Immature natural killer cell (primary cell): ENCODE measurements around the gene SPOCK1. TPM values are rescaled to one million over a fixed set of nuclear protein-coding genes. Genes with fewer than 3 reads are reported as not detected.

Source experiments
- DNase-seq, 3 donors: peaks; one replicate each; pipeline ENCODE4 v3.0.0; 2022; ENCODE audit warnings: mixed read lengths in 1 of 3
- H3K27ac Mint-ChIP-seq, 6 donors: one replicate each; pipeline ENCODE4 v1.8.0; 2020; ENCODE audit warnings: mixed read lengths in 6 of 6, mild to moderate bottlenecking in 5 of 6, inconsistent platforms in 4 of 6, moderate library complexity in 3 of 6
- H3K27me3 Mint-ChIP-seq, 3 donors: one replicate each; pipeline ENCODE4 v1.8.0; 2020 to 2021; ENCODE audit warnings: low read depth in 3 of 3, mild to moderate bottlenecking in 3 of 3, mixed read lengths in 3 of 3, moderate library complexity in 3 of 3, inconsistent platforms in 1 of 3
- H3K36me3 Mint-ChIP-seq, 3 donors: one replicate each; pipeline ENCODE4 v1.8.0; 2020; ENCODE audit warnings: mixed read lengths in 3 of 3, inconsistent platforms in 2 of 3, mild to moderate bottlenecking in 2 of 3
- H3K4me1 Mint-ChIP-seq, 2 donors: one replicate each; pipeline ENCODE4 v1.8.0; 2020; ENCODE audit warnings: inconsistent platforms in 2 of 2, mild to moderate bottlenecking in 2 of 2, mixed read lengths in 2 of 2, moderate library complexity in 1 of 2
- H3K4me3 Mint-ChIP-seq, 5 donors: one replicate each; pipeline ENCODE4 v1.8.0; 2020; ENCODE audit warnings: mild to moderate bottlenecking in 5 of 5, mixed read lengths in 5 of 5, inconsistent platforms in 3 of 5, moderate library complexity in 3 of 5
- H3K9me3 Mint-ChIP-seq, 6 donors: one replicate each; pipeline ENCODE4 v1.8.0; 2020; ENCODE audit warnings: mild to moderate bottlenecking in 6 of 6, mixed read lengths in 6 of 6, inconsistent platforms in 4 of 6, moderate library complexity in 3 of 6
- polyA plus RNA-seq, 3 donors: library from polyadenylated mRNA; unstranded; fragments of 300-500 nt; fragmentation: Illumina TruSeq; gene quantifications; one replicate each; pipeline ENCODE4 v1.2.3, GENCODE V29; 2021

SPOCK1 gene
- polyA plus RNA-seq, 3 donors from 2014 or later: not detected

DNA sequence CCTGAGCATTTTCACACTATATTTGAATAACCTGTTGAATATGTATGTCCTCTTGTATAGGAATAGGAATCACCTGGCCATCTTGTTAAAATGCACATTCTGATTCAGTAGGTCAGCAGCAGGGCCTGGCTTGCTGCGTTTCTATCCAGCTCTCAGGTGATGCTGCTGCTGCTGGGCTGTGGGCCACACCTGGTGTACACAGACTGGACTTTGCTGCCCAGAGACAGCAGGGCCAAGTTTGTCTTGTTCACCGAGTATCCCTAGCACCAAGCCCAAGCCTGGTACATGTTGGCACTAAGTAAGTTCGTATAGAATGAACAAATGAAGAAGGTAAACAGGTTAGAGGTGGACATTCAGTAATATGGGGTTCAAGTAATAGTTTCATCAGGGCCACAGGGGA, 151.3 kb downstream of the SPOCK1 start:
- Mint-ChIP-seq H3K36me3 (no peaks in the 10 kb centered on the region), H3K27ac (no peak overlapping the region), H3K9me3 (peaks cover 0 to 4% (median 0%) of the 10 kb centered on the region in 6 donors), H3K4me3 (no peak overlapping the region), H3K4me1 (no peaks in the 10 kb centered on the region), H3K27me3 (peaks cover 0 to 2% (median 2%) of the 10 kb centered on the region in 3 donors)
- DNase-seq: no peak

- H3K27me3 Mint-ChIP-seq: peaks cover 0 to 2% (median 0%) of the 10 kb centered on the region in 3 donors
- H3K9me3 Mint-ChIP-seq: peaks cover 0 to 4% (median 0%) of the 10 kb centered on the region in 6 donors
- H3K36me3 Mint-ChIP-seq: no peaks in the 10 kb centered on the region
- no peak overlapping the region for H3K27ac Mint-ChIP-seq
- DNase-seq: no peak
- no peak overlapping the region for H3K4me3 Mint-ChIP-seq
- no peaks in the 10 kb centered on the region for H3K4me1 Mint-ChIP-seq
Observed at GRCh38 chr5:137346281-137346680, 152.8 kb downstream of the SPOCK1 start.

DNA sequence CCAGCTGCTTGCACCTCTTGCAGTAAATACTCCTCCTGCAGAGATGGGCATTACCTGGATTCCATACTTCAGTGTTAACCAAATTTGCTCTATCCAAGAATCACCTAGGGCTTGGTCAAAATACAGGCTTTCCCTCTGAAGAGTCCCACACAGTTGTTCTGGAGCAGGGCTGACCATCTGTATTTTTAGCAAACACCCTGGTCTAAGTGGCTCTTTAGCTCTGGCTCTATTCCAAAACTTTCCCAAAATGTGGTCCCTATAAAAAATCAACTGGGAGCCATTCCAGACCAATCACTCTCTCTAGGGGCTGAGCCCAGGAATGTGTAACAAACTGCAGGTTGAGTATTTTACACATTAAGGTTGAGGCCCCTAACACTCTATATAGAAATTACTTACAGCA, 153.7 kb downstream of the SPOCK1 start:
- no peaks in the 10 kb centered on the region for H3K4me1 Mint-ChIP-seq
- peaks cover 0 to 4% (median 0%) of the 10 kb centered on the region in 6 donors for H3K9me3 Mint-ChIP-seq
- H3K36me3 Mint-ChIP-seq: no peaks in the 10 kb centered on the region
- H3K4me3 Mint-ChIP-seq: no peak overlapping the region
- no peak overlapping the region for H3K27ac Mint-ChIP-seq
- no peak for DNase-seq
- peaks cover 0 to 2% (median 0%) of the 10 kb centered on the region in 3 donors for H3K27me3 Mint-ChIP-seq

DNA sequence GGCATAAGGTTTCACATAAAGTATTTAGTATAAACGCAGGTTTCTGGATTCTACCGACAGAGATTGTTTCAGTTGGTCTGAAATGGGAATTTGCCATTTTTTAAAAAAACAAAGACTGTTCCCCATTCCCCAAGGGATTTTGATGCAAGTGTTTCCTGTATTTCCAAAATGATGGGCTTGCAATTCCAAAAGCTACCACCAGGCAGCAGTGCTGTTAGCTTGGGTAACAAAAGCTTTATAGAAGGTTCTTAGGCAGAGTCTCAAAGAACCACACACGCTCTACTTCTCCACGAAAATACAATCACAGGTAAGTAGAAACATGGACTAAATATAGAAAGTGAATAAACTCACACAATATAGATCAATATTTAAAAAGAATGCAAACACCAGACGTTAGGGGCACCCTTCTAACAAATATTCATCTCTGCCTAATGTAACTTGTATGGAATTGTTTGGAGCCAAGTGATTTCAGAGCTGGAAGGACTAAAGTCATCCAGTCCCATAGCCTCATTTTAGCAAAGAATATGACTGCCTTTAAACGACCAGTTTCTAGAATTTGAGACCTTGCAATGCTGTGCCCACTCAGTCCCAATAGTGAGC, 154.3 kb downstream of the SPOCK1 start:
- Mint-ChIP-seq H3K27me3 (peaks cover 0 to 2% (median 0%) of the 10 kb centered on the region in 3 donors), H3K27ac (no peak overlapping the region), H3K9me3 (peaks cover 0 to 4% (median 0%) of the 10 kb centered on the region in 6 donors), H3K4me1 (no peaks in the 10 kb centered on the region), H3K36me3 (no peaks in the 10 kb centered on the region), H3K4me3 (no peak overlapping the region)
- no peak for DNase-seq

GRCh38 chr5:137344021-137344420, 155.1 kb downstream of the SPOCK1 start:
- no peak overlapping the region for H3K4me3 Mint-ChIP-seq
- no peaks in the 10 kb centered on the region for H3K36me3 Mint-ChIP-seq
- no peak for DNase-seq
- no peaks in the 10 kb centered on the region for H3K4me1 Mint-ChIP-seq
- H3K9me3 Mint-ChIP-seq: peaks cover 0 to 4% (median 0%) of the 10 kb centered on the region in 6 donors
- H3K27ac Mint-ChIP-seq: no peak overlapping the region
- peaks cover 0 to 2% (median 0%) of the 10 kb centered on the region in 3 donors for H3K27me3 Mint-ChIP-seq

DNA sequence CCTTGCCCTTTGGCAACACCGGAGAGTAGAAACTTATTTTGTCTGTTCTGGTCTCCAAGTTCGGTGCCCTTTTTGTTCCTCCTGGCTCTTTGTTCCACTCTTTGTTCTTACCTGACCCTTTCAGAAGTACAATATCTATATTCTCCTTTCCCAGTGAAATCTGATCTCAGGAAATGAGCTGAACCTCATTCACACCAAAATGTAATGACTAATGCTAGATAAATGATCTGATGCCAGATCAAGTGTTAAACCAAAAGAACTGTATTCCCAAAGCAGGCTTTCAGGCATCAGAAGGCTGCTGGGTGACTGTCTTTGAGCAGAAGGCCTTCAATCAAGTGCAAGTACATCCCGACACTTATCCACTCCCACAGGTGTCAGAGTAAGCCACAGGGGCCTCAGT, 156.4 kb downstream of the SPOCK1 start:
- H3K27ac Mint-ChIP-seq: no peak overlapping the region
- H3K27me3 Mint-ChIP-seq: peaks cover 0 to 2% (median 0%) of the 10 kb centered on the region in 3 donors
- peaks cover 0 to 4% (median 0%) of the 10 kb centered on the region in 6 donors for H3K9me3 Mint-ChIP-seq
- H3K4me3 Mint-ChIP-seq: no peak overlapping the region
- H3K36me3 Mint-ChIP-seq: no peaks in the 10 kb centered on the region
- H3K4me1 Mint-ChIP-seq: no peaks in the 10 kb centered on the region
- DNase-seq: no peak

DNA sequence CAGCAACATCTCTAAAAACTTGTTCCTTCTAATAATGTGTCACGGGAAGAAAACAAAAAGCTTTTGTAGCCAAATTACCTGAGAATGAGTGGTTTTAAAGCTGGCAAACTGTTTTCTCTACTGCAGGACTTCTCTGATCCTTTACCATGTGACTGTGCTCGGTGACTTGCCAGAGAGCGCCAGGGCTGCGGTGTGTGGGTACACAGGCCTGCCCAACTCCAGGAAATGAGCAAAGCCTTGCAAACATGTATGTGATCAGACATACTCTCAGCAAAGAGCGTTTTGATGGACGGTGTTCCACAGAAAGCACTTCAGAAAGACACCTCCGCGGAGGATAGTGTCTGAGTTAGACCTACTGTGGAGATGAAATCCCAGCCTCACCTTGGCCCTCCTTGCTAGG, 157.3 kb downstream of the SPOCK1 start:
- H3K27me3 Mint-ChIP-seq: peaks cover 0 to 2% (median 0%) of the 10 kb centered on the region in 3 donors
- DNase-seq: no peak
- H3K27ac Mint-ChIP-seq: no peak overlapping the region
- no peak overlapping the region for H3K4me3 Mint-ChIP-seq
- H3K36me3 Mint-ChIP-seq: no peaks in the 10 kb centered on the region
- H3K9me3 Mint-ChIP-seq: peaks cover 0 to 1% (median 0%) of the 10 kb centered on the region in 6 donors
- H3K4me1 Mint-ChIP-seq: no peaks in the 10 kb centered on the region

- Mint-ChIP-seq H3K27ac (no peak overlapping the region), H3K4me1 (no peaks in the 10 kb centered on the region), H3K36me3 (no peaks in the 10 kb centered on the region), H3K27me3 (no peaks in the 10 kb centered on the region), H3K4me3 (no peak overlapping the region), H3K9me3 (peaks cover 0 to 1% (median 0%) of the 10 kb centered on the region in 6 donors)
- DNase-seq: no peak
Observed at GRCh38 chr5:137340881-137341280, 158.2 kb downstream of the SPOCK1 start.

DNA sequence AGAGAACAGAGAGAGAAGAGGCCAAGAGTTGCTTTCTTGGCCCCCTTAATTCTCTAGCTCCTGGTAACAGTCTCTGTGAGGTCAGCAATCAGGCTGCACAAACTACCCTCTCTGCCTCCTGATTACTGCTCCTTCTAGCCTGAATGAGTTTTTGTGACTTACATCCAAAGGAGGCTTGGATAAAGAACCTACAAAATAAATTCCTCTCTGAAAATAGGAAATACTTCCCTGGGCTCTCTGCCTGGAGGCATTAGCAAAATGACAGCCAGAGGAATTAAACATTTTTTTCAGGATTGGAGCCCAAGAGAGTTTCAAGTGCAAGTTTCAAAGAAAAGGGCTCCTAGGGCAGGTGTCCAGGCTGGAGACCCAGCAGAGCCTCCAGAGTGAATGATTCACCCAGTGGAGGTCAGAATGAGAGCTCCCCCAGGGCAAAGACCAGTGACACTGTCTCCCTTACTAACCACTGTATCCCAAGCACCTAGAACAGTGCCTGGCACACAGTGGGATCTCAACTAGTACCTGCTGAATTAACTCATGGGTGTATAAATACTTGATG, 162.5 kb downstream of the SPOCK1 start:
- no peaks in the 10 kb centered on the region for H3K36me3 Mint-ChIP-seq
- H3K4me1 Mint-ChIP-seq: no peaks in the 10 kb centered on the region
- H3K4me3 Mint-ChIP-seq: no peak overlapping the region
- no peak for DNase-seq
- H3K27ac Mint-ChIP-seq: no peak overlapping the region
- peaks cover 0 to 1% (median 0%) of the 10 kb centered on the region in 6 donors for H3K9me3 Mint-ChIP-seq
- H3K27me3 Mint-ChIP-seq: peaks cover 0 to 2% (median 0%) of the 10 kb centered on the region in 3 donors

DNA sequence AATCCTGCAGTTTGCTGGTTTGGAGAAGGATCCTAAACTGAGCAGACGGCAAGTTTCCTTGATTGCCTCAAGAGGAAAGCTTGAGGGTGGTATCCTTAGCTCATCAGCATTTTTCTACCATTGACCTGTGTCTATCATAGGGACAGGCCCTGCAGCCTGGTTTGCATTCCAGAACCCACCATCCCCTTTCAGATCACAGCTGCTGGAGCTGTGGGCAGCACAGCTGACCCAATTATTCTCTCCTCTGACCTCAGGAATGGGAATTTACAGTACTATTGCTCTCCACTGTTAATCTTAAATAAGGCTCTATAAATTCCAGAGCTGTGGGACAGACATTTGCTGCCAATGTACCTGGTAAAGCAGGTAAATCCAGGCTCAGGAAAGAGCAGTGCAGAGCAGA, 163.0 kb downstream of the SPOCK1 start:
- Mint-ChIP-seq H3K4me3 (no peak overlapping the region), H3K27me3 (peaks cover 0 to 2% (median 0%) of the 10 kb centered on the region in 3 donors), H3K9me3 (peaks cover 0 to 1% (median 0%) of the 10 kb centered on the region in 6 donors), H3K36me3 (no peaks in the 10 kb centered on the region), H3K27ac (no peak overlapping the region), H3K4me1 (no peaks in the 10 kb centered on the region)
- no peak for DNase-seq

DNA sequence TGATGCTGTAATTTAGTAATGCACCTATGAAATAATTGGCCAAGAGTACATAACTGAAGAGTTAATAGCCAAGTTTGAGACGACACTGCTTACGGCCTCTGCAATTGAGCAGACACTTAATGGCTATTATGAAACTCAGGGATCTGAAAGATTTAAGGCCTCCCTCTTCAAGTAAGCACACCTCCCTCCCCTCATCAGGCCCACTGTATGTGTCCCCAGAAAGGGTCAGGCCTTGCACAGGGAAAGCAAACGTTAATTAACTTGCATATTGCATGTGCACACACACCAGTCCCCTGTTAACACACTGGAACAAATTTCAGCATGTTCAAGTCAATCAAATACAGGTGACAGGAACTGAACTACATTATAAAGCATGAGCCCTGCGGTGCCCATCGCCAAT, 163.6 kb downstream of the SPOCK1 start:
- H3K4me1 Mint-ChIP-seq: no peaks in the 10 kb centered on the region
- peaks cover 0 to 2% (median 0%) of the 10 kb centered on the region in 3 donors for H3K27me3 Mint-ChIP-seq
- H3K27ac Mint-ChIP-seq: no peak overlapping the region
- no peak overlapping the region for H3K4me3 Mint-ChIP-seq
- no peaks in the 10 kb centered on the region for H3K36me3 Mint-ChIP-seq
- H3K9me3 Mint-ChIP-seq: no peaks in the 10 kb centered on the region
- DNase-seq: no peak

GRCh38 chr5:137333928-137334327, 165.2 kb downstream of the SPOCK1 start:
- H3K27me3 Mint-ChIP-seq: peaks cover 0 to 3% (median 2%) of the 10 kb centered on the region in 3 donors
- no peak overlapping the region for H3K4me3 Mint-ChIP-seq
- no peaks in the 10 kb centered on the region for H3K9me3 Mint-ChIP-seq
- no peaks in the 10 kb centered on the region for H3K4me1 Mint-ChIP-seq
- no peaks in the 10 kb centered on the region for H3K36me3 Mint-ChIP-seq
- no peak for DNase-seq
- H3K27ac Mint-ChIP-seq: no peak overlapping the region

DNA sequence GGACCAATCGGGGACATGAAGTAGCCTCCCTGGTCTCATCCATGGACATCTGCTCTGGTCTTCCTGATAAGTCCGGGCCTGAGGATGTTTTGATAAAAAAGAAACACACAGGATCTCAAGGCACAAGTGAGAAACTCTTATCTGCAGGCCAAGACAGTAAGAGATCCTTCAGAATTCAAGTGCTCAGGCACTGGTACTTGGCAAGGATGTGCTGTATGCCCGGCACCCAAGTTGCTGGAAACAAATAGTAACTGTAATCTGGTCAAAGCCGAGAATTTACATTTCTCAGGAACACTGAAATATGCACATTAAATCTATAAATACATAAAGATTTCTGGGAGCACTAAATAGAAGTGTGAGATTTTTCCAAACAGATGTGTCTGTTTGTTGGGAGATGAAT, 165.7 kb downstream of the SPOCK1 start:
- Mint-ChIP-seq H3K27me3 (peaks cover 1 to 3% (median 2%) of the 10 kb centered on the region in 3 donors), H3K27ac (no peak overlapping the region), H3K36me3 (no peaks in the 10 kb centered on the region), H3K4me1 (no peaks in the 10 kb centered on the region), H3K9me3 (no peaks in the 10 kb centered on the region), H3K4me3 (no peak overlapping the region)
- DNase-seq: no peak

DNA sequence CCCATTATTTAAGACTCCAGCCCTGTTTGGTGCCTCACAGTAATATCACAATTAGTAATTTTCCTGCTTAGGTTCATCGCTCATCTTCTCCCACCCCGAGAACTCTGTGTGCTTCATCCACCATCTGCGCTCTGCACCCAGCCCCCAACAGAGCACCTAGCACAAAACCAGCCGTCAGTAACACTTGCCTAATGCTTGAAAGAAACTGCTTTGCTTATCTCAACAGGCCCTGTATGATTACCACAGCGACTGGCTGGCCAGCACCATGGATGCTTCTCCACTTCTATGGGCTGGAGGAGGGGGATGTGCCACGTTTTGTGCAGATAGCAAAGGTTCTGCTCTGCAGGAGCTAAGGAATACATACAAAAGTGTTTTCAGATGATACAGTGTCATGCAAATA, 166.8 kb downstream of the SPOCK1 start:
- H3K27ac Mint-ChIP-seq: no peak overlapping the region

More for the DNA sequence above, 166.8 kb downstream of the SPOCK1 start:
- H3K9me3 Mint-ChIP-seq: no peaks in the 10 kb centered on the region
- H3K4me3 Mint-ChIP-seq: no peak overlapping the region
- no peak for DNase-seq
- H3K27me3 Mint-ChIP-seq: peaks cover 2 to 3% (median 2%) of the 10 kb centered on the region in 3 donors
- H3K4me1 Mint-ChIP-seq: no peaks in the 10 kb centered on the region
- H3K36me3 Mint-ChIP-seq: no peaks in the 10 kb centered on the region
